Stimulated activated CD4-positive, alpha-beta T cell treated with anti-CD3 and anti-CD28 coated beads, Interleukin-4, amount 100 ng/mL, for 4 hours (primary cell): ENCODE data around the gene SNX30.

Experiments used
- DNase-seq, 2 experiments: peaks; one replicate each; pipeline ENCODE4 v3.0.0-alpha.2; 2020

SNX30 gene

GRCh38 chr9:112833081-112833480 is 82.5 kb downstream of the SNX30 start:
- DNase-seq: no peak

DNA sequence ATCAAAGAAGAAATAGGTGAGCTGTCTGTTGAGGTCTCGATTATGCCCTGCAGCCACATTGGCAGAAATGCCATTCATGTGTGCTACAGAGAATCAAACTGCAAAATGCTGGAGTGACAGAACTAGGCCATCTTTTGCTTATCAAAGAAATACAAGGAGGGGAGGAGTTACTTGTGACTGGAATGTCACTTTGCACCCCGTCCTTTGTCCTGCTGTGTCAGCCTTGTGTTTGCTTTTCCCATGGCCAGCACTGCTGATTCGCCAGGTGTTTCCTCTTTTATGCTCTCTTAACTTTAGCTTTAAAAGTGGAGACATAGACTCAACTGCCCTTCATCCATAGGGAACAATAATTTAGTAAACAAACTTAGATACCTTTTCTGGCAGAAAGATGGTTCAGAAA is 85.8 kb downstream of the SNX30 start:
- DNase-seq: no peak

DNA sequence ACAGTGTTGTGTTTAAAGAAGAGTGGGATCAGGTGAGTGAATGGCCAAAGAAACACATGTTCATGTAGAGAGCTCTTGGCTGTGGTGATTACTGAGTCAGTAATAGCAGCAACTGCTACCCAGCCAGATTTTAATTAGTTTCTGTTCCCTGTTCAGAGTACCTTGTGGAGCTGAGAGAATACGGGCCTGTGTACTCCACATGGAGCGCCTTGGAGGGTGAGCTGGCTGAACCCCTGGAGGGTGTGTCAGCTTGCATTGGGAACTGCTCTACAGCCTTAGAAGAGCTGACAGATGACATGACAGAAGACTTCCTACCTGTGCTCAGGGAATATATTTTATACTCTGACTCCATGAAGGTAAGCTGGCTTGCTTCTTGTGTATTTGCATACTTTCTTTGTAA is 87.8 kb downstream of the SNX30 start:
- DNase-seq: no peak

- DNase-seq: no peak
Observed at GRCh38 chr9:112839331-112839730, 88.8 kb downstream of the SNX30 start.

DNA sequence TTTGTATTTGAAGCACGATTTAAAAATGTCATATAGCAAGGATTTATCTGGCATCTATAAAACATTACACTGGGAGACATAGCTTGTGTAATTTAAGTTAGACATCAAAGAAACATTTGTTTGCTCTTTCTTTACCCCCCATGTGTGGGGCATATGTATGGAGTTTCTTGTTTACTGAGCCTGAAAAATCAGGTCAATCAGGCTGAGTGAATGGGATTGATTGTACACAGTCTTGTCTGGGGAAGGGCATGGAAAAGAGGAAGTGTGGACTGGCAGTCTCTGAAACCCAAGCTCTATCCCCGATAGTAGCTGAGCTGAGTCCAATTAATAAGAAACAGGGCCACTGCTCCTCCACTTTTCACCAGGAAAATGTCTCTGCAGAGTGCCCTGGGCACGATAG is 90.7 kb downstream of the SNX30 start:
- DNase-seq: no peak

DNA sequence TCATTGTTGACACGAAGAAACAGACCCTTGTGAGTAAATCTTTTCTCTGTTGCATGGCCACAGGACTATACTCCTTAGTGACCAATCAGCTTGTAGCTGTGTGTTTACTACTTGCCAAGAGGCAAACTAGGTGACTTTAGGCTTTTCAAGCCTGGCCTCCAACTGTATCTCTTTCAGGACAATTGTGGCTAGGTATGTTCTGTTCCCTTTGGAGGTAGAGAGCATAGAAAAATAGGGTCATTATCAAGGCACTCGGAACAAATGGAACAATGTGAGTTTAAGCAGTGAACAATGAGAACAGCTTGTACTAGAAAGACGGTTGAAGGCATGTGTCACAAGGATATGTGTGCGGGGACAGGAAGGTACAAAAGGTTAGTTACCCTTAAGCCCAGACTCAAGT is 92.0 kb downstream of the SNX30 start:
- no peak for DNase-seq

DNA sequence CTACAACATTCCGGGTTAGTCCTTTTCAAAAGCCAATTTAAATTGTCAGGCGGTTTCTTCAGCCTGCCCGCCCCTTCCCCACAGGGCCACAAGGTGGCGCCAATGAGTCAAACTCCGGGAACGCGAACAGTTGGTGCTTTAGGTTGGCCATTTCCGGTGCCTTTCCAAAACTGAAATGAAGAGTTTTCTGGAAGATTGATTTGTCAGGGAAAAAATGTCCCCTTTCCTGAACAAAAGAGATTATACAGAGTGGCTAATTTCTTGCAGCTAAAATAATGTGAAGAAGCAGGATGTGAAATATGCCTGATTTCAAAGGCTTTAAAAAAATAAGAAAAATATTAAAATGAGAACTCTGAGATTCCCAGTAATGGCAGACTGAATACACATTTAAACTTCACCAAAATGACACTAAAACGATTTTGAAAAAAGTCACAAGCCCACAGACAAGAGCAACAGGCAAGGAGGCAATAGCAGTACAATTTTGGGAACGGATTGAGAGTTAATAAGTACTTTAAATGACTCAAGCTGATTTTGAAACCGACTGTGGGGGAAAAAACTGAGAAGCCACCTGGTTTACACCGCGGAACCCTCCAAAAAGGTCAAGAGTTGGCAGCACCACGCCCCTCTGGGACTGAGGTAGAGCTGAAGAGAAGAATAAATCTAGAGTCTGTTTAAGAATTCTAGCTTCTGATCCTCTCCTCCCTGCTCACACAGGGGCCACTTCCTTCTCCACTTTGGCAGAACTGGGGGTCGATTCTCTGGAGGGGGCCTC is 94.4 kb downstream of the SNX30 start:
- peak; percentile 52 to 71 for DNase-seq

DNA sequence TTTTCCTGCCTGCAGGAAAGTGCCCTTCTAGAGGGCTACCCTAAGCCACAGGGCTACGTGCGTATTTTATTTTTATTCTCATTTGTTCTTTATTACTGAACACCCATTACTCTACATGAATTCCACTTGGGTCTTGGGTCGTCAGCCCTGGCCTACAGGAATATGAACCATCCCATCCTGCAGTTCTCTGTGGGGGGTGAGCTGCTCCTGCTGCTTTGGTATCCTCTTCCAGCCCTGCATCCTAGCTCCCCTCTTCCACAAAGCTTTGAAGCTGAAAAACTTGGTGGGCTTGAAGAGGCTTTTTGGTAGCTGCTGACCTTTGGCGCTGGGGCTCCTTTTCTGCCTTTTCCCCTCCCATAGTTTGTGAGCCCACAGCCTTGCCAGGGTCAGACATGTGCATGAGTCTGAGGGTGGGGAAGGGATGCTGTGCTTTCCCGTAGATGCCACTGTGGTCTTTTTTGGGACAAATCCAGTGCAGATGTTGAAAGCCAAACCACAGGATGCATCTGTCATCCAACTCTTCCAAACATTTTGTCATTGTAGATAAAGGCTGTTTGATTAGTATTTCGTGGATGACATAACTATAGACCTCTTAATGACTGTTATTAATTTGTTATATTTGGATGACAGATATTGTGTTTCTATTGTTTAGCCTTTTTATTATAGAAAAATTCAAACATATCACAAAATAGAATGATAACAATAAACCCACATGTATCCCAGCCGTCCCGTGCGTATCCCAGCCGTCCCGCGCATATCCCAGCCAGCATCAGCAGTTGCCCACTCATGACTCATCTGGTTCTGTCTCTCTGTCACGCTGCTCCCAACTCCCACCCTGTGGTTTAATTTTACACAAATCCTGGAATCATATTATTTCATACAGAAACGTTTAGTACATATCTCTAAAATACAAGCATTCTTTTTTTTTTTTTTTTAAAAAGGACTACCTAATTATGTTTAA is 96.2 kb downstream of the SNX30 start:
- no peak for DNase-seq

DNA sequence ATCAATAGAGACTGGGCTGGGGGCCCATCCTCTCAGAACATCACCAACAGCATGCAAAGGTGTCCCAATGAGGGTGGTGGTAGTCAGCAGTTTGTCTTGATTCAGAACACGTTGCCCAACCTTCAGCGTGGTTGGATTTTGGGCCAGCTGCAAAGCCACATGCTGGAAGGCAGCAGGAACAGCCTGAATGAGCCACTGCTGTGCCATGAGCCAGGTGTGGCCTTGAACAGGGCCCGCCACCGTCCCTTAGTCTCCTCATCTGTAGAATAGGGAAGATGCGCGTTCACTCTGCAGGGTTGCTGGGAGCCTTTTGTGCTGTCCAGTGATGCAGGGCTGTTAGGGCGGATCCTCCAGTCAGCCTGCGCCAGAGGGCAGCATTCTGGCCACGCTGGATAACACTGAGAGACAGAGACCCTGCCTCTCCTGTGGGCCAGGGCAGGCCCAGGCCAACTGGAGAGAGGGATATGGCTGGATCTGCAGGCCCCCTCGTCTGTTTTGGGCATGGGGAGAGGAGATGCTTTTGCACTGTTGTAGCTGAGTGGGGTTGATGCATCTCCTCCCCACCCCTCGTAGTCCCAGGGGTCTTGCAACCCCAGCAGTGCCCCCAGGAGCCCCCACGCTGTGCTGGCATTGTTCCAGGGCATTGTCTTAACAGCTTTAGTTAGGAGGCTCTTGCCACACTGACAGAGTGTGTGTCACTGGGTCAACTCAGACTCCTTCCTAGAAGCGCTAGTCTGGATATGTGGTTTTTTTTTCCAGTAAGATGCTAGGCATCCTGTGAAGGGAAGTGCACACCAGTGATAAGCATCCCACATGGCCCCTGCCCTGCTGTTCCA is 98.0 kb downstream of the SNX30 start:
- no peak for DNase-seq

DNA sequence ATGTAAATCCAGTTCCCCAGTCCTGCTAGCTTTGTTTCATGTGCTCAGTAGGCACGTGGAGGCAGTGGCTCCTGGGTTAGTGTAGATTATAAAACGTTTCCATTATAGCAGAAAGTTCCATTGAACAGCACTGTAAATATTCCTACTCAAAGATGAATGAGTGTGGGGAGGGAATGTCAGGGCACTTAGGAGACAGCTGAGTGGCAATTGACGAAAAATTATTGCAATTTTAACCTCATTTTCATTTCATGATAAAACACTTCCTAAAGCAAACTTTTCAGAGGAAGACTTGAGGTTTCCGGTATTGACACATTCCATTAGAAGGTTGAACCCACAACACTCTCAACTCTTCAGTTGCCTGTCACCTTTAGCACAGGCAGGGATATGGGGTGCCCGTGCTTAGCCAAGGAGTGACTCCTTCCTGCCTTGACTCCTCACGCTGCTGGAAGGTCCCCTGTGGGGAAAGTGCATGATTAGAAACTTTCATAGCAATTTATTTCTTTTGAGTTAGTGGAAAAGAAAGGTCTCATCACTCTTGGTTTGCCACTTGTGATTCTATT is 98.9 kb downstream of the SNX30 start:
- DNase-seq: no peak

DNA sequence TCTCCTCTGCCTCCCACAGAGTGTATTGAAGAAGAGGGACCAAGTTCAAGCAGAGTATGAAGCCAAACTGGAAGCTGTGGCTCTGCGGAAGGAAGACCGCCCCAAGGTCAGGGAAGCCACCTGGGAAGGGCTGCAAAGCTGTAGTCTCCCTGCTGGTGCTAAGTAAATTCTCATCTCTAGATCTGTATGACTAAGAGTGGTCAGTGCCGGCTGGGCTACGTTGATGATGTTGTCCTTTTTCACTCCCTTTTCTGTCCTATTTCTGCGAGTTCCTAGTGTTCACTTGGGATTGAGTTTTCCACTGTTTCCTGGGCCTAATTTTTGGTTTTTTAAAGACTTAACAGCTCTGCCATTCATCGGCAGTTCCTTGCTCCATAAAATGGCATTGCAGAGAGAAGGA is 100.3 kb downstream of the SNX30 start:
- no peak for DNase-seq

DNA sequence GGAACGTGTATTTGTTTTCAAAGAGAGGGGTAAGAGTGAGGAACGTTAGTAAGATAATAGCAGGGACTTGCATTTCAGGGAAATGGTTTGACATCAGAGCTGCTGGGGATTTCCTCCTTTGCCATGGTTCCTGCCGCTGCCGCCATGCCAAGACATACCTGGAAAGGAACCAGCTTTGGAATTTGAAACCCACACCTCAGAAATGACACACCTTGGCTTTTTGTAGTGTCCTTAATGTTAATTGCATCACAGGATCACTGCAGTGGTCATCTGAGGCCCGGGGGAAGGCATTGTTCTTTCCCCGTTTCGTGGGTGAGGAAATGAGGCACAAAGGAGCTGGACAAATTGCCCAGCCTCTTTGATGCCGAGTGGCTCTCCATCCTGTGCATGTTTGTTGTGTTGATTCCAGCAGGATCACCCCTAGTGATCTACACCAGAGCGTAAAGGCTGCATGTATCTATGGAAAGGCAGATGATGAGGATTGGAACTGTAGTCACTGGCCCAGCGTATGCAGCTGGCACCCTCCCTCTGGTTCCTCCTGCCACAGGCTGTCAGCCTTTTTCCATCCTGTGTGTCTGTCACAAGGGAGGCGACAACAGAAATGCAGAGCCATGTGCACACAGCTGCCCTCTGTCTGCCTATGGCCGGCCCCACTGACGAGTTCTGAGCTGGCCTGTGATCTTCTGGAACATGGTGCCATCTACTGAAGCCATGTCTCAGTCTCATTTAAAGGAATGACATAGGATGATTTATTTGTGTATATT is 102.4 kb downstream of the SNX30 start:
- no peak for DNase-seq

DNA sequence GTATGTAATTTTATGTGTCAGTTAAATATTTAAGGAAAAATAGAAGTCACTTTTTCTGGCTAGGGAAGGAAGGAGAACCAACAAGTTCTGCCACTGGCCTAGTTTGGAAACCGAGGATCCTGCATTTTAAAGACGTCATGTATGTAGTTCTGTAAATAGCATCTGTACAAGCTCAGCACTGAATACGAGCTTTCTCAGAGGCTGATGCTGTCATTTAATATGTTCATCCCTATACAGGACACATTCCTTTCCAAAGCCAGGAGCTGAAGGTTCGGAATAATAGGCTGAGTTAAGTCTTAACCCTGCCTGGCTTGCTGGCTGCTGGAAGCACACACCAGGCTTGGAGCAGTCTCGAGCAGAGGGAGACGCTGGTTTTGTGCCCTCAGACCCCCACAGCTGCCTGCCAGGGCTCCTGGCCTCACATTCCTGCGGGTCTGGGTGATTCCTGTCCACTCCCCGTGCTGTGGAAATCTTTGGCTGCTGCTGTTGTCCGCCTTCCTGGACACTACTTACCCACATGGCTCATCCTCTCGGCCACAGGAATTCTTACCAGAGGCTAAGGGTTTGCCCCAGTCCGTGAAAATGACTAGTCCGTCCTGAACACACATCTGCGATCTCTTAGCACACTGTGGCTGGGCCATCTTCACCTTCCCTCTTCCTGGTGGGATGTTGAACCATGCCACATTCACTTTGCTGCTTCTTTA is 103.5 kb downstream of the SNX30 start:
- DNase-seq: no peak

DNA sequence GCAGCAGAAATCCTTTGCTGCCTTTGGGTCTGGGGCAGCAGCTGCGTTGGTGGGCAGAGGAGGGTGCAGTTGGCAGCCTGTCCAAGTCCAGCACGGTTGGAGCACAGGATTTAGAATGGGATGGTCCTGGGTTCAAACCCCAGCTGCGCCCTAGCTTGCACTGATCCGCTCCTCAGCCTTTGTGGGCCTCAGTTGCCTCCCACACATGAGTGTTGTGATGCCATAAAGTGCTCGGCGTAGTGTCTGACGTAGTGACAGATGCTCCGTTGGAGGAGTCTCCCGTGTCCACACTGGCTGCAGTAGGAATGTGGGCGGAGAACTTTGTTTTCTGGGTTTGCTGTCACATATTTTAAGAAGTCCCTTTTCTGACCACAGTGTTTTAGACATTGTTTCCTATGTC is 104.1 kb downstream of the SNX30 start:
- no peak for DNase-seq

GRCh38 chr9:112856200-112856599 is 105.6 kb downstream of the SNX30 start:
- no peak for DNase-seq

DNA sequence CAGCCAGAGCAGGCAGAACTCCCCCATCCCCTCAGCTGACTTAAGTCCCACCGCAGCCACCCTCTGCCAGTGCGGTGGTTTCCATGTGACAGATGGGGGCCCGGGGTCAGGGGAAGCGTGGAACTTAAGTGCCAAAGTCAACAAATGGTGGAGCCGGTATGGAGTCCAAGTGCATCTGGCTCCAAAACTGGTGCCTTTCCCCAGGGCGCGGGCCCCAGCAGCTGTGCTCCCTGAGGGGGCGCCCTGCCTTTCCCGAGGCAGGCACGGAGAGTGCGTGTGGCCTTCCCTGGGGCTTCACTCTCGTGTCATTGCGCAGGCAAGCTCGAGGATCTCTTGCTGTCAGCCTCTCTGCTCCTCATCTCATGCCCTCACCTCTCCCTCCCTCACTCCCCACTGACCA is 106.3 kb downstream of the SNX30 start:
- no peak for DNase-seq

DNA sequence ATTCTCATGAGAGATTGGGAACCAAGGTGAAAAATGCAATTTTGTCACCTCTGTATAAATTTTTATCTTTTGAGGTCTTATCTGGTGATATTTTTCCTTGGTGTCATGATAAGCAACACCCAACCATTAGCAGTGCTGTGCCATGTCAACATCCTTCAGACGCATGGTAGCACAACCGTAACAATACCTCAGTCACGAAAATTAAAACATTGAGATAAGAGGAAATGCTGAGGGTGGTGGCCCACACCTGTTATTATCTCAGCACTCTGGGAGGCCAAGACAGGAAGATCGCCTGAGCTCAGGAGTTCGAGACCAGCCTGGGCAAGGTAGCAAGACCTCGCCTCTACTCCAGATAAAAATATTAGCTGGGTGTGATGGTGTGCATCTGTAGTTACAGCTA is 107.4 kb downstream of the SNX30 start:
- DNase-seq: no peak

DNA sequence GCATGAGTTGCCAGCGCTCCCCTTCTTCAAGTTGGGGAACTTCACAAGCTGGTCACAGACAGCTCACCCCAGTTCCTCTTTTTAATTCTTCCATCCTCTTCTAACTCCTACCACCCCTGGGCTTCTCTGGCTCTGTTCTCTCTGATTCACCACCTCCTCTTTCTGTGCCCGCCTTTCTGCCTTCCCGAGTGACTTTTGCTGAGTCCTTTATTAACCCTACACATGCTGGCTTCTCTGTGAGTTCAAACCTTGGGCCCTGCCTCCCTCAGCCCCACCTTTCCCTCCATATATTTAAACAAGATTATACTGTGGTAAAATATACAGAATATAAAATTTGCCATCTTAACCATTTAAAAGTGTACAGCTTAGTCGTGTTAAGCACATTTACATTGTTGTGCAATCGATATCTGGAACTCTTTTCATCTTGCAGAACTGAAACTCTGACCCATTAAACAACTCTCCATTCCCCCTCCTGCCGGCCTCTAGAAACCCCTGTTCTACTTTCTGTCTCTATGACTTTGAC is 108.1 kb downstream of the SNX30 start:
- no peak for DNase-seq

DNA sequence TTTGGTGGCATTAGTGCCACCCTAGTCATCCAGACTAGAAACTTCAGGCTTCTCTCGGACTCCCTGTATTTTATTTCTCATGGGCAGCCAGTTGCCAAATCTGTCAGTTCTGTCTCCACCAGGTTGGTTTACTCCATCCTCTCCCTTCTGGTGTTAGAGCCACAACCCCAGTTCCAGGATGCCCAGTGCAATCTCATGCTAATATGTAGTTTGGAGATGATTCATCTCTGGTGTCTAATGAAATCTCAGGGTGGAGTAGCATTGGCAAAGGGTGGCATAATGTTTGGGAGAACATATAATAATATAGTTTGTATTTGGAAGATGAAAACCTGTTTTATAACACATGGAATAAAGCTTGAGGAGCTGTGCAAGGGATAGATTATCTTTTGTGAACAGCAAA is 109.9 kb downstream of the SNX30 start:
- no peak for DNase-seq

DNA sequence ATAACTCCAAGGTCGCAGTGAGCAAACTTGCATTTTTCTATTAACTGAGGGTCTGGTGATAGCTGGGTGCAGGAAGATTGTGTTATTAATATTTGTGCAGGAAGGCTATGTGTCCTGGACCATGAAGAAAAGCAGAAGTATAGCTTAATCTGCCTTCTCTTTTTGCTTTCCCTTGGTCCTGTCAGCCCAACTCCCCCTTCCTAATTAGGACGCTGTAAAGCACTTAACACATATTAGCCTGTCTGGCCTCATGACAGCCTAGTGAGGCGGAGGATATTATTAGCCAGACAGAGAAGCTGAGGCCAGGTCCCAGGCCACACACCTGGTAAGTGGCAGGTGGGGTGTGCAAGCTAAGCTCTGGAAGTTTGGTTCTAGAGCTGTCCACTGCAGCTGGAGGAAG is 110.6 kb downstream of the SNX30 start:
- DNase-seq: no peak
